Stimulated activated CD8-positive, alpha-beta memory T cell treated with anti-CD3 and anti-CD28 coated beads, Interleukin-12 subunit alpha, Interleukin-12 subunit beta, amount 100 ng/mL, for 24 hours (primary cell): ENCODE data around the gene VGF.
"Not testable (repeated sequence)": the region's sequence is repeated elsewhere in the genome, so short reads cannot be mapped to it uniquely, and the experiment has no call there.

Experiments
- DNase-seq: peaks from one replicate; pipeline ENCODE4 v3.0.0-alpha.2; 2020; ENCODE audit errors: extremely low read depth

VGF gene

GRCh38 chr7:101165075-101165957 lies at the start of gene VGF:
Gene VGF, minus strand, starts transcription at chr7:101165569. Its CDS starts 726 bp downstream, at chr7:101164843.
- DNase-seq, result peak; percentile 84

DNA sequence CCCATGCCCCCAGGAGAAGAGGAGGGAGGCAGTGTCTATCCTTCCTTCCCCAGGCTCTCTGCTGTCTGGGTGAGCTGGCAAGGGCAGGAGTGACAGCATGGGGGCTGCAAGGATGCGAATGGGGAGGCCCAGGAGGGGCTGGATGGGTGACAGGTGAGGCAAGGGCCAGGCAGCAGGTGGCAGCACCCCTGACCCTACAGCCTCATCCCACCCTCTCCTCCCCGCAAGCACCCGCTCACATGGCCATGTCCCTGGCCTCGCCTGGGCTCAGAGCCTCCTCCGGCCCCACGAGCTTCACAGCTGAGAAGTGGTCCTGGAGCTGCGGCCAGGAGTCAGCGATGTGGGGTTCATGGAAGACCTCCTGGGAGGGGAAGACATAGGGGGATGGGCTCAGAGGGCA lies 46.6 kb upstream of the VGF start:
- DNase-seq, result no peak

DNA sequence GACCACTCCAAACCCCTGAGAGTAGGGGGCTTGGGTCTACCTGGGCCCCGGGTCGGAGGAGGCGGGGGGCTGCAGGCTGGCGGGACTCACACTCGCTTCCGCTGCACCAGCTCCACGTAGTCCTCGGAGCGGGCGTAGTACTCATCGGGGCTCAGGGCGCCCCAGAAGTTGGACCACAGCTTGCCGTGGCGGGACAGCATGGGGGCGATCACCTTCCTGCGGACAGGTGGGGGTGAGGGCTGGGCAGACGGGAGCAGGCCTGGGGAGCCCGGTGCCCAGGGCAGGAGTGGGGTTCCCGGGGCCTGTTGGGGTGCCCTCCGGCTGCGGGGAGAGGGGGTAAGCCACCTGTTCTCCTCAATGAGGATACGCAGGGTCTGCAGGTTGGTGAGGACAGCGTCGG lies 46.1 kb upstream of the VGF start:
- DNase-seq, result no peak

GRCh38 chr7:101210143-101210542 lies 44.8 kb upstream of the VGF start:
- DNase-seq, result no peak

- DNase-seq, result no peak
Observed at GRCh38 chr7:101208794-101209193, 43.4 kb upstream of the VGF start.

DNA sequence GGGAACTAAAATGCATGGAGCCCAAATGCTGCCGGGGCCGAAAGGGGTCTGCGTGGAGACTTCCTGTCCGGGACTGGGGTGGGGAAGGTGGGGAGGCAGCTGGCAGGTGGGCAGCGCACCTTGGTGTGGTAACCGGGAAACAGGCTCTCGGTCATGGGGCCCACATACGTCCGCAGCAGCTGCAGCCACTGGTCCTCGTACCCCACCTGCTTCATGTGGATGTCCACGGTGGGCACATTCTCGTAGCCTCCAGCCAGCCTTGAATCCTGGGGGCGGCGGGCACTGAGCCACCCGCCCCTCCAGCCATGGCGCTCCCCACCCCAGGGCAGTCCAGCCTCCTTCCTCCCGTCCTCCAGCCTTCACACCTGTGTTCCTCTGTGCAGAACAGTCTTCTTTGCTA lies 42.1 kb upstream of the VGF start:
- DNase-seq, result no peak

- no peak for DNase-seq
Observed at GRCh38 chr7:101206665-101207042, 41.3 kb upstream of the VGF start.

GRCh38 chr7:101205901-101206664 lies 40.7 kb upstream of the VGF start:
- no peak for DNase-seq

GRCh38 chr7:101203740-101204738 lies 38.7 kb upstream of the VGF start:
- not testable (repeated sequence) for DNase-seq

DNA sequence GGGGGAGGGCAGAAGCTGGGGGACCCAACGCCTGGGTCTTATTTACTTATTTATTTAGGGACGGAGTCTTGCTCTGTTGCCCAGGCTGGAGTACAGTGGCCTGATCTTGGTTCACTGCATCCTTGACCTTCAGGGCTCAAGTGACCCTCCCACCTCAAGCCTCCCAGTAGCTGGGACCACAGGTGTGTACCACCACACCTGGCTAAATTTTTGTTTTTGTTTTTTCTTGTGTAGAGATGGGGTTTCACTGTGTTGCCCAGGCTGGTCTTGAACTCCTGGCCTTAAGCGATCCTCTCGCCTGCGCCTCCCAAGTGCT lies 37.2 kb upstream of the VGF start:
- DNase-seq, result no peak

DNA sequence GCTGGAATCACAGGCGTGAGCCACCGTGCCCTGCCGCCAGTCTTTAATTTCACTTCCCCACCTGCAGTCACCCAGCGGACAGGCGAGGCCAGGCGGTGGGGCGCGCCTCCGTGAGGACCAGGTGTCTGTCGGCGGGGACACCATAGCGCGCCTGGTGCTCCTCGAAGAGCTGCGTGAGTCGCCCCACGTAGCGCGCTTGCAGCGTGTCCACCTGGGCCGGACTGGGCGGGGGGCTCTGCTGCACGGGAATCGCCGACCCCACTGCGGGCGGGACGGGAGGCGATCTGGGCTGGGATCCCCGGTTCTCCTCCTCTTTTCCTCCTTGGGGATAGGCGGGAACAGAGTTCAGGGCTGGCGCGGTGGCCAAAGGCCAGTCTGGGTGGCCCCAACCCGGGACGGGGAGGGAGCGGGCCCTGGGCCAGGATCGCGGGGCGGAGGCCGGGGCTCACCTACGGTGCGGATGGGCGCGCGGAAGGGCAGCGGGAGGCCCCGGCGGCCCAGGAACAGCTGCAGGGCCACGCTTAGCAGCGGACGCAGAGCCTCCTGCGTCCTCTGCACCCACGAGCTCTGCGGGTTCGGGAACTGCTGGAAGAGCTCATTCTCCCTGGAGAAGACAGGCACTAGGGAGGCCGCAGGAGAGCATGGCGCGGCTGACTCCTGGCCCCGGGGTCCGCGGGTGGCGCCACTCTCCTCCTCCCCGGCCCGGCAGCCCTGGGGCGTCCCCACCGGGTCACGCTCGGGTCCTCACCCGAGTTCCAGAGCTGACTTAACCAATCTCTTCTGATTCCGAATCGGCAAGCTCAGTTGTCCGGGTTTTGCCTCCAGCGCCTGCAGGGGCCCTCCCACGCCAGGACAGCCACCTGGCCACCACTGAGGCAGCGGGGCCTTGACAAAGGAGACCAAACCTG lies 36.6 kb upstream of the VGF start:
- no peak for DNase-seq

DNA sequence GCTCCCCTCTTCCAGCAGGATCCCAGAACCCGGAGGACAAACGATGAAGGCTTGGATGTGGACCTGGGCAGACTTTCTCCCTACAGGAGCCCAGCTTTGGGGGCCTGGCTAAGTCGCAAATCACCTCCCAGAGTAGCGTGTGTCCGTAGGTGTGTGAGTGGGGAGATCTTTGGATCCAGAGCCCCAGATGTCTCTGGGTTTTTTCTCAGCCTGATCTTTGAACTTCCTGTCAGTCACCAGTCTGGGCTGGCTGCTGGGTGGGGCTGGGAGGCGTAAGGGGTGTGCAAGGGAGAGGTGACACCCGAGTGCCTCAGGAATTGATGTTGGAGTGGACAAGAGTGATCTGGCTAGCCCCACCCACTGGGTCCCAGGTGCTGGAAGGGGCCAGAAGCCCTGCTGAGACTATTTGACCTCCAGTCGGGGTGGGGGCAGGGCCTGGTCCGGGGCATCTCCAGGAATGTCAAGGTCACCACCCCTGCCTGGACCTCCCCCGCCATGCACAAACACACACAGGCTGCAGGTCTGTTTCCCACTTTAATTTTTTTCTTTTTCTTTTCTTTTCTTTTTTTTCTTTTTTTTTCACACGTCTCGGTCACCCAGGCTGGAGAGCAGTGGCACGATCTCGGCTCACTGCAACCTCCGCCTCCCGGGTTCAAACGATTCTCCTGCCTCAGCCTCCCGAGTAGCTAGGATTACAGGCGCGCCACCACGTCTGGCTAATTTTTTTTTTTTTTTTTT lies 35.7 kb upstream of the VGF start, which contains the start of gene MOGAT3:
MOGAT3 (minus strand) TSS at position 175 of the 738 bp plus-strand sequence. CDS start 182 bp downstream, outside the sequence.
- DNase-seq, result no peak

GRCh38 chr7:101200504-101200861 lies 35.1 kb upstream of the VGF start:
- no peak for DNase-seq

GRCh38 chr7:101199522-101199921 lies 34.2 kb upstream of the VGF start:
- not testable (repeated sequence) for DNase-seq

- no peak for DNase-seq
Observed at GRCh38 chr7:101198476-101198875, 33.1 kb upstream of the VGF start.

DNA sequence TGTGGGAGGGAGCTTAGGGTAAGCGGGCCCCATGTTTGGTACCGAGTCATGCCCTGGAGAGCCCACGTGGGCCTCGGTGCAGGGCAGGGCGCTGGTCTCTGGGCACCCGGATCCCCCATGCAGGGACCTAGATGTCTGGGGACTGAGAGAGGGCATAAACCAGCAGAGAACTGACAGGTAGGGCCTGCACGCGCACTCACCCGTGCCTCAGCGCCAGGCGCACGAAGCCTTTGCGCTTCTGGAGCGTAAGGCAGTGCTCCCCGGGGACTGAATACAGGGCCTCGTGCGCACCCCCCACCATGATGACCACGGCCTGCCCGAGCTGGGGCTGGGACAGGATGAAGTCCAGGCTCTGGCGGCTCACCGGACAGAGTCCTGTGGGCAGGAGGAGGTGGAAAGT lies 32.6 kb upstream of the VGF start:
- no peak for DNase-seq

- DNase-seq, result no peak
Observed at GRCh38 chr7:101195884-101196283, 30.5 kb upstream of the VGF start.

DNA sequence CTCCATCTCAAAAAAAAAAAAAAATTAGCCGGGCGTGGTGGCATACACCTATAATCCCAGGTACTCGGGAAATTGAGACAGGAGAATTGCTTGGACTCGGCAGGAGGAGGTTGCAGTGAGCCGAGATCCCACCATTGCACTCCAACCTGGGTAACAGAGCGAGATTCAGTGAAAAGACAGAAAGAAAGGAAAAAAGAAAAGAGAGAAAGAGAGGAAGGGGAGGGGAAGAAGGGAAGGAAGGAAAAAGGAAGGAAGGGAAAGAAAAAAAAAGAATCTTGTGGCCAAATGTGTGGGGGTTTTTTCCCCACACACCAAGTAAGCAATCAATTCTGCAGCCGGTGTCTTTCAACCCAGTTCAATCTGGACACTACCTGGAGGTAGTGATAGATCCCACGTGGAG lies 23.7 kb upstream of the VGF start:
- no peak for DNase-seq

GRCh38 chr7:101186844-101187428 lies 21.6 kb upstream of the VGF start:
- no peak for DNase-seq

GRCh38 chr7:101186194-101186593 lies 20.8 kb upstream of the VGF start:
- no peak for DNase-seq
